Measurements from ENCODE around the gene RBPJ.
"Not testable (repeated sequence)": the region's sequence is repeated elsewhere in the genome, so short reads cannot be mapped to it uniquely, and the experiment has no call there.

The RBPJ gene

DNA sequence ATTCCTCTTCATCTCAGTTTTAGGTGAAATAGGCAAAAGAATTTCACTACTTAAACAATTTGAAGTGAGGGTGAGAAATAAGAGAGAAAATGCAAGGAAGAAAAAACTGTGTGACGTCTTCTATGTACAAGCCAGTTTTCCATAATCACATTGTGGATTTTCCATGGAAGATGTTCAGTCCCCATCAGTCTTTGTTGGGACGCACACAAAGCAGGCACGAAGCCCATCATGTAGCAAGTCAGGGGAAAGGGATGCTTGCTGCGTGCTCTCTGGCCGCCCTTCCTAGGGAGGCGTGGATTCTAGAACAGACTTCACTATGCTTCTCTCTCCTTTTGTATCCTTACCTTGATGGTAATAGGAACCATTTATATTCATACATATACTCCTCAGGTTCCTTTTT, 54.7 kb downstream of the RBPJ start:
- DNase-seq: no peak

DNA sequence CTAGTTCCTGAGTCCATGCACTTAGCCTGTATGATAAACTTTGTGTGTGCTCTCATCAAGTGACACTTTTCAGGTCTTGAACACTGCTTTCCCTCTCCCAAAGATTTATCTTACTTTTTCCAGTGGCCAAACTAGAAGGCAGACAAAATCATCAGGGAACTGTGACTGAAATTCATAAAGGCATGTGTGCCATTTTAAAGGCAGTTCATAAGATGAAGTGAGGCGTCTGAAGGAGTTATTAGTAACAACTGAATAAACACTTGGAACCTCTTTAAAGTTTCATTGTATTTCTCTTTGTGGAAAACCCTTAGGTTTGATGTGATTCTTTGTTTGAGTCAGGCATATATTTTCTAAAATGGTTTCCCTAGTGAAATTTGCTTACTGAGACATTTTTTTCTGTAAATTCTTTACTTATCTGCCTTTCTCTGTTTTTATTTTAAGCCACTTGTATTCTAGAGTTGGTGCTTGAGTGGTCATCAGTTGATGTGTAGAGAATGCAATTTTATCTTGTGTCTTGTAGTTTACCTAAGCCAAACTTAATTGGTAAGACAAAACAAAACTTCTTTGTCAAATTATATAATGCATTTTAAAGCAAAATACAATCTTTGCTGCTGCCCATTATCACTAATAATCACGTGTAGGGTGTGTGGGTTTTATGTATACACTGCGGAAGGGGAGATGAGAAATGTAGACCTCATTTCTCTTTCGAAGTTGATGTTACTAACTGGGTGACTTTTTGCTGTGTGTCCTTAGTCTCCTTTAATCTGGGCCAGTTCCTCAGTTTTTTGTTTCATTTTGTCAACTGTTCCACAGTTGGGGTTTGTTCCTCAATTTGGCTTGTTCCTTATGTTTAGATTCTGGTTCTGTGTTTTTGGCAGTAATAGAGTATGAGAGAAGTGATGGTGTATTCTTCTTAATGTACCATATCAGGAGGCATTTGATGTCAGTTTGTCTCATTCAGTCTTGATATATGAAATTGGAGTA, 56.8 kb downstream of the RBPJ start:
- no peak for DNase-seq

DNA sequence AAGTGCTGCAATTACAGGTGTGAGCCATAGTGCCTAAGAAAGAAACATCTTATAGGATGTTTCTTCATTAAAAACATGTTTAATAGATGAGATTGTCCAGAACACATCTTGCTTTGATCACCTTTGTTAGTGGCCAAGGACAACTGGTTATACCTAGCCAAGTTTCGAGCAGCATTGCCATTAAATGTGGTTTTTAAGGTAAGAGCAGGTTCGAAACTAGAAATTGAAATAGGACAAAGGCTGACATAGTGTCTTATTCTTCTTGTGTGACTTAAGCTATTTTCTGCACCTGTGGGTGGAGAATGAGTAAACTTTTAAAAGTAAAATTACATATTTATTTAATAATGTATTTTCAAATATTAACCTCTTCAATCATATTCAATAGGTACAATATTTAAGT, 59.0 kb downstream of the RBPJ start:
- no peak for DNase-seq

DNA sequence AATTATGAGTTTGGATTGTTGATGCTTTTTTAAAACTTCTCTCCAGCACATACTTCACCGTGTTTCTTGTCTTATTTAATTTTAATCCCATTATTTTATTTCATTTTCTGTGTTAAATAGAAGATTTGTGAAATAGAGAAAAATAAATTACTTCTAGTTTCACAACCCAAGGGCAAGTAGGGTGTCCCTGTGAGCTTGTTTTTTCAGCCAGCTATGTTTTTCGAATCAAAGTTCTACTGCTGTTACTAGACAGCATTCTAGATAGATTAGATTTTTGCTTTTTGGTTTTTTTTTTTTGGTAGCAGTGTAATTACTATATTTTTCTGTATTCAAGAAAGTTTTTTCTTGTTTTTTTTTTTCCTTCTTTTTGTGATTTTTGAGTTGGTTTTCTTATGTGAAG, 59.9 kb downstream of the RBPJ start:
- no peak for DNase-seq

DNA sequence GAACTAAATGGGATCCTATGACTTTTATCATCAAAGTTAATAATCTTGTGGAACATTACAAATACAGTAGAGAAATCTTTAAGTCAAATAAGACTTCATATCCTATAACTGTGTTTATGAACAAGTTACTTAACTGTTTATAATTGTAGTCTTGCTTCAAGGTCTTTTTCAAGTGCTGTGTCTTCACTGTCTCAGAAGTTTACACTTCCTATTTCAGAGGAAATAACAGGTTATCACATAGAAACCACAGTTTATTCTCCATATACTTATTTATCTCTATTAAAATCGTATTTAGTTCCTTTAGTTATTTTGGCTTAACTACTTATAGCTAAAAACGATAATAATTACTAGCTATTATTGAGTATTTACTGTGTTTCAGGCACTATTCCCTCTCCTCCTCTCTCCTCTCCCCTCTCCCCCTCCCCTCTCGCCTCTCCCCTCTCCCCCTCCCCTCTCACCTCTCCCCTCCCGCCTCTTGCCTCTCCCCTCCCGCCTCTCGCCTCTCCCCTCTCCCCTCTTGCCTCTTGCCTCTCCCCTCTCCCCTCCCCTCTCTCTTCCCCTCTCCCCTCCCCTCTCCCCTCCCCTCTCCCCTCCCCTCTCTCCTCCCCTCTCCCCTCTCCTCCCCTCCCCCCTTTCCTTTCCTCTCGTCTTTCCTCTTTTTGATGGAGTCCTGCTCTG, 63.7 kb downstream of the RBPJ start:
- DNase-seq: no peak

DNA sequence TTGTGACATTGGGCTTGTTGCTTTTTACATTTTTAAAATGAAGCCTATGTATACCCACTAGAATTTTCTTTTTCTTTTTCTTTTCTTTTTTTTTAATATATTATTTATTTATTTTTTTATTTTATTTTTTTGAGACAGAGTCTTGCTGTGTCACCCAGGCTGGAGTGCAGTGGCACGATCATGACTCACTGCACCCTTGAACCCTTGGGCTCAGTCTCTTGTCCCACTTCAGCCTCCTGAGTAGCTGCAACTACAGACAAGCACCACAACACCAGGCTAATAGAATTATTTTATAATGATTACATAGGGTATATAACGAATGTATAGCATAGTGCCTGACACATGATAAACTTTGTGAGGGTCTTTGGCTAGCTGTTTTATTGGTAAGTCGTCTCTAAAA, 64.9 kb downstream of the RBPJ start:
- DNase-seq: no peak

DNA sequence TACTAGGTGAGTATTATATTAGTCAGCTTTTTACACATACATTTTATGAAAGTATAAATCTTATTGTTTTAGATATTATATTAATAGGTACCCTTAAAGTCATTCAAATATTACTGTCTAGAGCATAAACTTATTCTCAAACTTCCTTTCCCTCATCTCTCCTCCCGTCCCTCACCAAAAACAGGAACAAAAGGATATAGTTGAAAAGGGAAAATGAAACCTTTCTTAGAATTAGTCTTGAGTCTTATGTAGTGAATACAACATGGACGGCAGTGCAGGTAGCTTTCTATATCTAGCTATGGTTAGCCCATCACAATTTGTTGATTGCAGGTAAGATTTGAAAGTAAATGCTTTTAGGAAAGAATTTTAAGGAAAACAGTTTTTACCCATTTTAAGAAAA, 65.6 kb downstream of the RBPJ start:
- no peak for DNase-seq

DNA sequence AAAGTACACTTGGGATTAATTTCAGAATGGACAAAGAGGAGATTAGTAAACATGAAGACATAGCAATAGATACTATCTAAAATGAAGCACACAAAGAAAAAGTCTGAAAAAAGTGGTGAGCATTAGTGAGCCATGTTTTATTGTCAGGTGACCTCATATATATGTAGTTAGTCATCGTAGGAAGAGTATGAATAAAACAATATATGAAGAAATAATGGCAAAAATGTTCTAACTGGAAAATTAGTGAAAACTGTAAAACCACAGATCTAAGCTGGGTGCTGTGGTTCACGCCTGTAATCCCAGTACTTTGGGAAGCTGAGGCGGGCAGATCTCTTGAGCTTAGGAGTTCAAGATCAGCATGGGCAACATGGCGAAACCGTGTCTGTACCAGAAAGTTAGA, 67.9 kb downstream of the RBPJ start:
- DNase-seq: no peak

DNA sequence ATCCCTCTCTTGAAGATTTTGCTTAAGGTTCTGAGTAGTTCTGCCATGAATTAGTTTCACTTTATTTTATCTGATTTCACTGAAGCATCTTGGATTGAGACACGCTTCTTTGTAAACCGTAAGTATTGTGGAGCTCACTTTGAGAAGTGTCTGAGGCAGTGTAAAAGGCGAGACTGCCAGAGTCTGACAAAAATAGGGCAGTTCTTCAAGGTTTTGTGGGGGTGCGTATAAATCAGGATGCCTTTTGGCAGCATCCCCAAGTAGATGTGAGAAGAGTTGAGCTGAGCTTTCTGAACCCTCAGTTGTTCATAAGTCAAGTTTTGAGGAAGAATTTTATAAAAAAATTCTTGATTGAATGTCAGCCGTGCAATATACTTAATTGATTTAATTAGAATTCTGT, 76.3 kb downstream of the RBPJ start:
- no peak for DNase-seq

DNA sequence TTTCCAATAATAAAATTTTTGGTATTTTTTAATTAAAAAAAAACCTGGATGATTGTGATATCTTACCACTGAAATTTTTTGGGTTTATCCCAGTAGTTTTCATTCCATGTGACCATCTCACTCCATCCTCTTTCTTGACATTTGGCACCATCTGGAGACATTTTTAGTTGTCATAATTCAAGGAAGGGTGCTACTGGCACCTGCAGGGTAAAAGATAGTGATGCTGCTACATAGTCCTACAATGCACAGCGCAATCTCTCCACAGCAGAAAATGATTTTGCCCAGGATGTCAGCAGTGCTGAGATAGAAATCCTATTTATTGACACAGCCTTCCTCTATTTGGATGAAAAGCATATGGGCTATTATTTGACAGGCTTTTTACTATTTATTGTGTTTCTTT, 79.3 kb downstream of the RBPJ start:
- peak in 1 of 14 donors; percentile 20 for DNase-seq

DNA sequence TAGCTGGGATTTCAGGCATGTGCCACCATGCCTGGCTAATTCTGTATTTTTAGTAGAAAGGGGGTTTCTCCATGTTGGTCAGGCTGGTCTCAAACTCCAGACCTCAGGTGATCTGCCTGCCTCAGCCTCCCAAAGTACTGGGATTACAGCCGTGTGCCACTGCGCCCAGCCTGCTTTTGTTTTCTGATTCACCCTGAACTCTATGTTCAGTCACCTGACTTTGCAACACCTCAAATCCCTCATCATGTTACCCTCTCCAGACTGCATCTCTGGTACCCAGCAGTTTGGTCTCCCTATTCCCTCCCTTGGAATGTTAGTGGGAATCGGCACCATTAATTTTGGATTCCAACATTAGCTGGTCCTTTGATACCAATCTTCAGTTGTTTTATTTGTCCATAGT, 81.2 kb downstream of the RBPJ start:
- not testable (repeated sequence) for DNase-seq

DNA sequence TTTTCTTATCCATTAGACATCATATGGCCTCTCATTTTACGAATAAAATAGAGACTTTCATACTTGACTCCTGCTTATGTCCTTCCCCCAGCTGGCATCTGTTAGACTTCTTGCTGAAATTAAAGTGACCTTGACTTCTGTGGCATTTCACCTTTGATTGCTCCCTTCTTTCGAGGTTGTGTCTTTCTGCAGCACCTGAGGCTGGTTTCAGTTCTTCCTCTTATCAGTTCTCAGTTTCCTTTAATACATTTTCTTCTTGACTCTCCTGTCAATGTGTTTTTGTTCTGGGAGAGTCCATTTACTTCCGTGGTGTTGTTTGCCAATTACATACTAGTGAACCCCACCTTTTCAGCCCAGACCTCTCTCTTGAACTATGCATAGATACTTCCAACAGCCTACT, 81.6 kb downstream of the RBPJ start:
- no peak for DNase-seq

DNA sequence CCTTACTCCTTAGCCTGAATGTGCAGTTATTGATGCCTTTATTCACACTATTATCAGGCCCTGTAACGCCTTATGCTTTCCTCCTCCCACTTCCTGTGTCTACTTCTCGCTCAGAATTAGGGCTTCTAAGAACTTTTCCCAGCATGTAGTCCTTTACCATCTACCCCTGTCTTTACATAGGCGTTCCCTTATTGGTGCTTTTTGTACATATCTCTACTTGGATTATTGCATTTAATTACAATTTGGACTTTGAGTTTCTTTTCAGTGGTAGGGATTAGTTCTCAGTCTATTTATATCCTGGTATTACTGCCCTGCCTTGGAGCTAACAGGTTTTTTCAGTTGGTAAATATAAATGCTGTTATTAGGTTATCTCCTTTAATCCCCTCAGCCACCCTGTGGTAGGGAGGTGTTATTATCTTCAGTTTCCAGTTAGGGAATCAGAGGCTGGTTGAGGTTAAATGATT, 84.0 kb downstream of the RBPJ start:
- DNase-seq: no peak

DNA sequence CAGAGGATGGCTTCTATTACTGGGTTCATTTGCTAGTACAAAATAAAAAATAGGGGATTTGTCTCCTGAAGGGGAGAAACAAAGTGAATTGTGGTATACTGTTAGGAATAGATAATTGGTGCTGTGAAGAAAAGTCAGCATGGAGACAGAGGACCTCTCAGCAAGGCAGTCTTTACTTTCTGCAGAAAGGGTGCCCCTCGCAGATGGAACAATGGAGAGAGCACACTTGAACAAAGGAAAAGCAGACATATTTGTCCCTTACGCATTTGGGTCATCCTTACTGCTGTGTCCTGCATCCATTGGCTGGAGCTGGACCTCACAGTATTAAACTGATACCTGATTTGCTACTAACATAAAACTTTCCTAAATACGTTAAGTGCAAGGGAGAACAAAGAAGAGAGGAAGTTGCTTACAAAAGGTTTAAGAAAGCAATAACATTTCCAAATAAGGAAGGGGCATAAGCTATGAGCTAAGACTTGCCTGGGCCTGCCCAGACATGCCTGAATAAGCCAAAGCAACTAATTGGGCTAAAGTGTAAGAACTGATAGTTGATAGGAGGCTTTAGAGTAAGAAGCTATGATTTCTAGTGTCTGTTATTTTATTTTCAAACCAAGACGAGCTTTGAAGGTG, 85.6 kb downstream of the RBPJ start:
- DNase-seq: no peak

DNA sequence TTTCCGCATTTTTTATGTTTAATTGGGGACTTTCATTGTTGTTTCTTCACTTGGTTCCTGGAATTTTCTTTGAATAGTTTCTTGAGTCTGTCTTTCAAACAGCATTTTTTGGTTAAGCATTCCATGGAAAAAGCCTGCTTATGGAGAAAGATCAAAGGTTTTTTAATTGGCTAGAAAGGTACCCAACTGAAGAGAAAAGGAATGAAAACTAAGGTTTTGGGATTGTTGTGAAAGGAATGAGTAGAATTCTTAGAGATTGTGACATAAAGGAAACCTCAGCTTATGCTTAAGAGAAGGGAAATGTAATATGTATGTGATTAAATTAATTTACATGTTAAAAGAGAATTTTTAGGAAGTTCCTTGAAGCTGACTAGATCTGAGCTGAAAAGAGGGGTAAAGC, 86.7 kb downstream of the RBPJ start:
- no peak for DNase-seq

DNA sequence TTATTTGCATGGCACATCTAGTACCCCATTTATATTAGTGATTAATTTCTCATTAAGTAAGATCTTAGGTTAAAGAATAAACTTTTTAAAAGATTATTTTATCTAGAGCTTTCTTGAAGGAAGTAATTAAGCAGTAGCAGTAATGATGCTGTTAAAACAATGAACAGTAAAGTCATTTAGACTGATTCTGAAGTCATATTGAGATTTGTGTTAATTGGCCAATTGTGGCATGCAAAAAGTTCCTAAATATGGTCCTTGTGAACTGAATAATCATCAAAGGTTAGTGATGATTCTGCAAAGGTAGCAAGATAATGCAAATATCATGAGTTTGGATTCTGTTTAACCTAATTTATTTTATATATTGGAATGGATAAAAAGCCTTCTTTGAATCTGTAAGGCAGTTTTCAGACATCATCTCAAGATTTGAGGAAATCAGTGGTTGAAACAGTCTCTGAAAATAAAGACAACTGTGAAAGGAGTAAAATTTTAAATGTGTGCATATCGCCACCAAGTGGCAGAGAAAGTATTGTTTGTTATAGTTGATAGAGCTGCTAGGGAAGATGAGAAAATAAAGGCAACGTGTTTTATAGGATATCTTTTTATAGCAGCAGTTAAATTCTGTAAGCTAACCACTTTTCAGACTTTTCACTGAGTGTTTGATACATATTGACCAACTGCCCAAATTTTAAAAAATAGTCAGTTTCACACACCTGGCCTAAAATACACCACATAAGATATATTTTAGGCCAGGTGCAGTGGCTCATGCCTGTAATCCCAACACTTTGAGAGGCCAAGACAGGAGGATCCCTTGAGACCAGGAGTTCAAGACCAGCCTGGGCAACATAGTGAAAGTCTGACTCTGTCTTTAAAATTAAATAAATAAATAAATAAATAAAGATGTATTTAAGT, 89.8 kb downstream of the RBPJ start:
- peak in 2 of 14 donors; percentile 25 to 47 for DNase-seq

DNA sequence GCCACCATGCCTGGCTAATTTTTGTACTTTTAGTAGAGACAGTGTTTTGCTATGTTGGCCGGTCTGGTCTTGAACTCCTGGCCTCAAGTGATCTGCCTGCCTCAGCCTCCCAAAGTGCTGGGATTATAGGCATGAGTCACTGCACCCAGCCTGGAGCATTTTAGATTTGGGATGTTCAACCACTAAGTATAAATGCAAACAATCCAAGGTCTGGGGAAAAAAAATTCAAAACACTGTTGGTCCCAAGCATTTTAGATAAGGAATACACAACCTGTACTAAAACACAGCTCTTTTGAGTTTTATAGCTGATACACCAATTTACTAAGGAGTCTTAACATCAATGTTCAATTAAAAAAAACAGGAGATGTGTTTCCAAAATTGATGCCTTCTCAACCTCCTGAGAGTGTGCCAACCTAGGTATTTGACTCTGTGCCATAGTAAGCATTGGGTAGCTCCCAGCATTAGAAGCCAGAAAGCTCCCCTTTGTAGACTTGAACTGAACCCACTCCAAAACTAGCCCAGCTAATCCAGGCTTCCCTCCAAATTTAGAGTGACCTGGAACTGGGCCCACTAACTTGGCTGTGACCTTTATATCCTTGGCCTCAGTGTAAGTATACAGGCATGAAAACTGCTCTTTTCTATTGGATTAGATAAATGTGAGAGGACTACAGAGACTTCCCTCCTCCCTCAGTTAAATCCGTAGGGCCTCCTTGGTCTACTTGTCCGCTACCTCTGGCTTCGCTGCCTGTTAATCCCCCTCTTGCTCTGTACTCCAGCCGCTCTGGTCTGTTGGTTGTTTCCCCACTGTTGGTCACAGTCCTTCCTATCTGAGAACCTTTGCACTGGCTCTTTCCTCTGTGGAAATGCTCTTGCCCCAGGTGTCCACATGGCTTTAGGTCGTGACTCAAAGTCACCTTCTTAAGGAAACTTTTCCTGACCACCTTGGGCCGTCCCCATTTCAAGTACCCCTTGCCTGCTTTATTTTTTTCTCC, 91.9 kb downstream of the RBPJ start:
- peak in 7 of 14 donors; percentile 8 to 45 (median 15) for DNase-seq

DNA sequence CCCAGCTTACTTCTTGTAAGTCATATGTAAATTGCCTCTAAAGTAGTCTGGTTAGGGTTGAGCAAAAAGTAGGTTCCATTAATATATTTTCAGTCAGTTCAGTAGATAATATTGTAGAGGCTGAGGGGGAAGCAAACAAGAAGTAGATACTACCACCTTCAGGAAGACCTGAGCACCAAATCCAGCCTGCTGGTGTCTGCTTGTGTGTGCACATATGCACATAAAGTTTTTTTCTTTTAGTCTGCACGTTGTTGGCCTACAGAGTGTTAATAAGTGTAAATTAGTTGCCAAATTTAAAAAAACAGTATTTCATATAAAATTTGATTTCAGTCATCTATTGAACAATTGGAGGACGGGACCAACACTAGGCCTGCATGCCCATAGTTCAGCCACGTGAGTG, 92.8 kb downstream of the RBPJ start:
- DNase-seq: no peak

DNA sequence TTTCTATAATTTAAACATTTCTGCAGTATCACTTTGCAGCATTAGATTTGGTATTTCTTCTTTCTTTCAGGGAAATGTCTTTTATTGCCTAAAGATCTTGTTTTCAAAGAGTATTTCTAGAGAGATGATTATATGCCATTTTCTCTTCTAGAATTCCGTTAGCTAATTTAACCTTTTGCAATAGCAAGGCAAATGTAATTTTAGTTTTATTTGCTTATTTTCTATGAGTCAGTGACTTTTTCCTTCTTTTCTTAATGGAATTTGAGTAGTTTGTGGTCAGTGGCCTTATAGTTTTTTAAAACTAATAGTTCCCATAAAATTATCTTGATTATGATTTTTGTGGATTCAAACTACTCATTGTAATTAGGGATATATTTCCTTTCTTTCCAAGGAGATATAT, 97.3 kb downstream of the RBPJ start:
- DNase-seq: no peak

DNA sequence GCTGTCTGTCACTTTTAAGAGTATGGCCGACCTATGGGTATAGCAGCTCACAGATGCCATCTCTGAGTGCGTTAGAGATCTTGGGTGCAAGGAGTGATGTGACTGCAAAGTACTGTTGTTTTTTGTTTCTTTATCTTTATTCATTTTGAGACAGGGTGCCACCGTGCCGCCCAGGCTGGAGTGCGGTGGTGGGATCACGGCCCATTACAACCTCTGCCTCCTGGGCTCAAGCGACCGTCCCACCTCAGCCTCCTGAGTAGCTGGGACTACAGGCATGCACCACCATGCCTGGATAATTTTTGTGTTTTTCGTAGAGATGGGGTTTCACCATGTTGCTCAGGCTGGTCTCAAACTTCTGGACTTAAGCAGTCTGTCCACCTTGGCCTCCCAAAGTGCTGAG, 98.0 kb downstream of the RBPJ start:
- DNase-seq: no peak

DNA sequence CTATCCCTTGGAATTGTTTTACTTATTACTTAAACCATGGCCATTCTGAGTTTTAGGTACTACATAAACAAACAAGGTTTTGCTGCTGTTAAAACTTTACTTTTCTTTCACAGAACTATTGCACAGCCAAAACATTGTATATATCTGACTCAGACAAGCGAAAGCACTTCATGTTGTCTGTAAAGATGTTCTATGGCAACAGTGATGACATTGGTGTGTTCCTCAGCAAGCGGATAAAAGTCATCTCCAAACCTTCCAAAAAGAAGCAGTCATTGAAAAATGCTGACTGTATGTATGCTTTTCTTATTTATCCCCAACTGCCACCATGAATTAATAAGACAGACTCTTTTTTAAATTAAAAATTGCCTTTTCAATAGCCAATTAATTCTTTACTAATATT, 99.6 kb downstream of the RBPJ start:
- no peak for DNase-seq

All from C1 segment of cervical spinal cord (tissue), 14 donors.